GOT3 (cell line): ENCODE results near the gene WNT4.

Experiments used
- DNase-seq: peaks from one replicate; lab custom pipeline; 2025; ENCODE audit warnings: mixed read lengths; lab: John Stamatoyannopoulos, UW

The WNT4 gene

GRCh38 chr1:22163564-22163963, 20.7 kb upstream of the WNT4 start:
- DNase-seq: no peak

GRCh38 chr1:22163137-22163536, 20.2 kb upstream of the WNT4 start:
- DNase-seq: no peak

GRCh38 chr1:22159891-22160290, 17.0 kb upstream of the WNT4 start:
- DNase-seq: no peak

- no peak for DNase-seq
Observed at GRCh38 chr1:22158654-22159053, 15.8 kb upstream of the WNT4 start.

- no peak for DNase-seq
Observed at GRCh38 chr1:22157359-22157966, 14.6 kb upstream of the WNT4 start.

GRCh38 chr1:22155517-22155916, 12.6 kb upstream of the WNT4 start:
- DNase-seq: no peak

- no peak for DNase-seq
Observed at GRCh38 chr1:22154626-22155025, 11.7 kb upstream of the WNT4 start.

- DNase-seq: no peak
Observed at GRCh38 chr1:22153660-22154437, 11.0 kb upstream of the WNT4 start.

- DNase-seq: no peak
Observed at GRCh38 chr1:22150923-22151322, 8.0 kb upstream of the WNT4 start.

GRCh38 chr1:22142315-22143064, 407 bp downstream of the WNT4 start:
- no peak for DNase-seq

- no peak for DNase-seq
Observed at GRCh38 chr1:22141554-22142314, 1.2 kb downstream of the WNT4 start.

GRCh38 chr1:22140694-22141093, 2.2 kb downstream of the WNT4 start:
- DNase-seq: no peak

GRCh38 chr1:22139817-22140216, 3.1 kb downstream of the WNT4 start:
- DNase-seq: no peak

- no peak for DNase-seq
Observed at GRCh38 chr1:22139066-22139594, 3.8 kb downstream of the WNT4 start.

- DNase-seq: no peak
Observed at GRCh38 chr1:22137004-22137720, 5.7 kb downstream of the WNT4 start.

GRCh38 chr1:22133931-22134324, 9.0 kb downstream of the WNT4 start:
- DNase-seq: no peak

- no peak for DNase-seq
Observed at GRCh38 chr1:22133247-22133930, 9.5 kb downstream of the WNT4 start.

- peak; percentile 22 for DNase-seq
Observed at GRCh38 chr1:22132517-22133235, 10.2 kb downstream of the WNT4 start.

GRCh38 chr1:22131875-22132486, 10.9 kb downstream of the WNT4 start:
- no peak for DNase-seq

- no peak for DNase-seq
Observed at GRCh38 chr1:22131062-22131461, 11.8 kb downstream of the WNT4 start.
